Hindlimb muscle (tissue), 1 donor: ENCODE data around the gene FKBP1A. TPM values are rescaled to one million over a fixed set of nuclear protein-coding genes. Genes with fewer than 3 reads are reported as not detected.

Experiments used
- polyA plus RNA-seq: library from polyadenylated mRNA; unstranded; fragments of 120-200 nt; gene quantifications from one replicate; pipeline ENCODE4 v1.2.1, GENCODE V29; 2013; ENCODE audit not compliant: insufficient read length

Gene FKBP1A
- polyA plus RNA-seq, 1 donor, result 257 TPM

Other genes starting within 250 kb of the FKBP1A start
- 4.9 TPM for gene TMEM74B, start 208.1 kb downstream of the FKBP1A start, polyA plus RNA-seq
- 0.36 TPM for gene C20orf202, start 189.6 kb downstream of the FKBP1A start, polyA plus RNA-seq
- gene RAD21L1, start 167.0 kb downstream of the FKBP1A start, polyA plus RNA-seq, result not detected
- 9.3 TPM for gene SNPH, start 126.8 kb downstream of the FKBP1A start, polyA plus RNA-seq
- gene SDCBP2, start 63.9 kb downstream of the FKBP1A start, polyA plus RNA-seq, result 1.8 TPM
- 75.3 TPM for gene NSFL1C, start 73.8 kb upstream of the FKBP1A start, polyA plus RNA-seq
- gene SIRPB2, start 98.4 kb upstream of the FKBP1A start, polyA plus RNA-seq, result 1.9 TPM
- gene SIRPD, start 164.7 kb upstream of the FKBP1A start, polyA plus RNA-seq, result not detected
- 0.71 TPM for gene SIRPB1, start 227.0 kb upstream of the FKBP1A start, polyA plus RNA-seq